CD14-positive monocyte (primary cell): Measurements from ENCODE around the gene WDR7. TPM values are rescaled to one million over a fixed set of nuclear protein-coding genes. Genes with fewer than 3 reads are reported as not detected.

Experiments
- DNase-seq, 3 donors: peaks; one replicate each; pipeline ENCODE4 v3.0.0-alpha.2; 2011 to 2022
- H2AFZ ChIP-seq: 2 replicates; pipeline ENCODE4 v1.6.0; 2012; ENCODE audit warnings: mild to moderate bottlenecking, low read depth, low read length, inconsistent platforms; ENCODE audit not compliant: insufficient read depth, poor library complexity, severe bottlenecking
- H3K27ac ChIP-seq, 2 donors: 1 replicate in 1 of 2; 2 replicates in 1 of 2; pipeline ENCODE4 v1.5.1; 2012 to 2013; ENCODE audit warnings: low read length in 2 of 2, control low read depth in 1 of 2, inconsistent platforms in 1 of 2, low read depth in 1 of 2, mild to moderate bottlenecking in 1 of 2
- H3K27me3 ChIP-seq, 2 donors: one replicate each; pipeline versions ENCODE4 v1.6.0 to v1.6.1; 2011 to 2013; ENCODE audit warnings: low read length in 2 of 2; ENCODE audit not compliant: control insufficient read depth in 2 of 2, insufficient read depth in 2 of 2
- H3K36me3 ChIP-seq, 2 donors: replicated peaks in 1 of 2; 1 replicate in 1 of 2; 2 replicates in 1 of 2; pipeline versions ENCODE4 v1.5.1 to v1.6.1; 2012 to 2013; ENCODE audit warnings: low read length in 2 of 2, control low read depth in 1 of 2, inconsistent platforms in 1 of 2, mild to moderate bottlenecking in 1 of 2; ENCODE audit not compliant: insufficient read depth in 2 of 2, control insufficient read depth in 1 of 2
- H3K4me1 ChIP-seq, 2 donors: 1 replicate in 1 of 2; 2 replicates in 1 of 2; pipeline versions ENCODE4 v1.5.1 to v1.6.1; 2012 to 2013; ENCODE audit warnings: low read length in 2 of 2, control low read depth in 1 of 2, inconsistent platforms in 1 of 2, mild to moderate bottlenecking in 1 of 2, moderate library complexity in 1 of 2; ENCODE audit not compliant: insufficient read depth in 2 of 2, control insufficient read depth in 1 of 2
- H3K4me2 ChIP-seq: replicated peaks from 2 replicates; pipeline ENCODE3; 2012; ENCODE audit warnings: low read length, moderate library complexity, mild to moderate bottlenecking; ENCODE audit not compliant: poor library complexity, severe bottlenecking; ENCODE audit errors: extremely low read depth
- H3K4me3 ChIP-seq, 3 experiments: fragments of 200-600 bp in 1 of 3; sonication (generic) in 1 of 3; replicated peaks in 1 of 3; 1 replicate in 2 of 3; 2 replicates in 1 of 3; pipeline ENCODE4 v1.5.1; 2011 to 2013; ENCODE audit warnings: low read length in 3 of 3, mild to moderate bottlenecking in 3 of 3, control low read depth in 2 of 3, low read depth in 2 of 3, inconsistent platforms in 1 of 3, moderate library complexity in 1 of 3
- H3K79me2 ChIP-seq: 2 replicates; pipeline ENCODE4 v1.6.0; 2012; ENCODE audit warnings: mild to moderate bottlenecking, control low read depth, inconsistent platforms, low read length, moderate library complexity; ENCODE audit not compliant: insufficient read depth
- H3K9ac ChIP-seq: 2 replicates; pipeline ENCODE4 v1.6.0; 2017; ENCODE audit warnings: low read length, mild to moderate bottlenecking; ENCODE audit not compliant: insufficient read depth, poor library complexity, severe bottlenecking
- H3K9me3 ChIP-seq, 2 donors: replicated peaks in 1 of 2; 1 replicate in 1 of 2; 2 replicates in 1 of 2; pipeline versions ENCODE4 v1.5.1 to v1.6.1; 2012 to 2013; ENCODE audit warnings: low read length in 2 of 2, control low read depth in 1 of 2; ENCODE audit not compliant: control insufficient read depth in 1 of 2, insufficient read depth in 1 of 2
- H4K20me1 ChIP-seq: 2 replicates; pipeline ENCODE4 v1.6.0; 2012; ENCODE audit warnings: mild to moderate bottlenecking, low read length, control low read depth, moderate library complexity; ENCODE audit not compliant: insufficient read depth
- H3K27ac Mint-ChIP-seq, 7 donors: one replicate each; pipeline ENCODE4 v1.8.0; 2020; ENCODE audit warnings: mild to moderate bottlenecking in 7 of 7, mixed read lengths in 7 of 7, moderate library complexity in 6 of 7, inconsistent platforms in 2 of 7
- H3K27me3 Mint-ChIP-seq, 3 donors: one replicate each; pipeline ENCODE4 v1.8.0; 2021 to 2022; ENCODE audit warnings: low read depth in 3 of 3, mild to moderate bottlenecking in 3 of 3, mixed read lengths in 3 of 3, moderate library complexity in 3 of 3, inconsistent platforms in 1 of 3
- H3K36me3 Mint-ChIP-seq, 2 donors: one replicate each; pipeline ENCODE4 v1.8.0; 2020; ENCODE audit warnings: mixed read lengths in 2 of 2, inconsistent platforms in 1 of 2, mild to moderate bottlenecking in 1 of 2
- H3K4me1 Mint-ChIP-seq: one replicate; pipeline ENCODE4 v1.8.0; 2020; ENCODE audit warnings: mild to moderate bottlenecking, mixed read lengths
- H3K4me3 Mint-ChIP-seq, 2 donors: one replicate each; pipeline ENCODE4 v1.8.0; 2020; ENCODE audit warnings: mild to moderate bottlenecking in 2 of 2, mixed read lengths in 2 of 2, moderate library complexity in 1 of 2
- H3K9me3 Mint-ChIP-seq, 7 donors: one replicate each; pipeline ENCODE4 v1.8.0; 2020 to 2022; ENCODE audit warnings: mixed read lengths in 7 of 7, mild to moderate bottlenecking in 6 of 7, moderate library complexity in 6 of 7, inconsistent platforms in 2 of 7
- WGBS: methylation state at CpG from one replicate; pipeline ENCODE4 v1.1.5; 2013; ENCODE audit warnings: missing lambda C conversion rate; ENCODE audit not compliant: insufficient coverage; 5-methylcytosine and 5-hydroxymethylcytosine counted together
- intact Hi-C, 2 donors: fragments of 100-400 bp; cut with micrococcal nuclease; formaldehyde crosslinking; loops; one replicate each; pipeline versions ENCODE4 v1.15.0 to v1.15.1; 2023
- polyA plus RNA-seq, 3 donors: library from polyadenylated mRNA; depleted of rRNA in 1 of 3; unstranded in 2 of 3; stranded (reverse) in 1 of 3; fragments of 300-500 nt in 2 of 3; fragments of >200 nt in 1 of 3; fragmentation: Illumina TruSeq in 2 of 3; gene quantifications; 1 replicate in 2 of 3; 2 replicates in 1 of 3; pipeline ENCODE4 v1.2.3, GENCODE V29; 2012 to 2021
- TF ChIP-seq, protein P1 (sequence below): fragments of 200-600 bp; IDR thresholded peaks from one replicate; pipeline ENCODE4 v1.8.0; 2022; ENCODE audit warnings: antibody characterized with exemption, mild to moderate bottlenecking

The WDR7 gene
- polyA plus RNA-seq, 3 donors, result 9.1 to 23.6 (median 9.5) TPM

- Mint-ChIP-seq H3K27me3 (peaks cover 0 to 3% (median 0%) of the 10 kb centered on the region in 3 donors), H3K4me1 (no peaks in the 10 kb centered on the region), H3K27ac (no peak overlapping the region), H3K9me3 (no peaks in the 10 kb centered on the region), H3K36me3 (peaks cover 6 to 8% of the 10 kb centered on the region in 2 donors), H3K4me3 (no peak overlapping the region)
- intact Hi-C loops, result no loop called here
- Histone ChIP-seq H3K9ac (no peak overlapping the region), H4K20me1 (no peaks in the 10 kb centered on the region), H3K9me3 (no peaks in the 10 kb centered on the region), H3K79me2 (no peaks in the 10 kb centered on the region), H3K36me3 (no peaks in the 10 kb centered on the region), H3K4me1 (no peaks in the 10 kb centered on the region), H3K4me3 (no peak overlapping the region), H3K27me3 (no peaks in the 10 kb centered on the region), H2AFZ (no peak overlapping the region), H3K4me2 (no peak overlapping the region), H3K27ac (no peak overlapping the region)
- TF ChIP-seq, protein P1, sequence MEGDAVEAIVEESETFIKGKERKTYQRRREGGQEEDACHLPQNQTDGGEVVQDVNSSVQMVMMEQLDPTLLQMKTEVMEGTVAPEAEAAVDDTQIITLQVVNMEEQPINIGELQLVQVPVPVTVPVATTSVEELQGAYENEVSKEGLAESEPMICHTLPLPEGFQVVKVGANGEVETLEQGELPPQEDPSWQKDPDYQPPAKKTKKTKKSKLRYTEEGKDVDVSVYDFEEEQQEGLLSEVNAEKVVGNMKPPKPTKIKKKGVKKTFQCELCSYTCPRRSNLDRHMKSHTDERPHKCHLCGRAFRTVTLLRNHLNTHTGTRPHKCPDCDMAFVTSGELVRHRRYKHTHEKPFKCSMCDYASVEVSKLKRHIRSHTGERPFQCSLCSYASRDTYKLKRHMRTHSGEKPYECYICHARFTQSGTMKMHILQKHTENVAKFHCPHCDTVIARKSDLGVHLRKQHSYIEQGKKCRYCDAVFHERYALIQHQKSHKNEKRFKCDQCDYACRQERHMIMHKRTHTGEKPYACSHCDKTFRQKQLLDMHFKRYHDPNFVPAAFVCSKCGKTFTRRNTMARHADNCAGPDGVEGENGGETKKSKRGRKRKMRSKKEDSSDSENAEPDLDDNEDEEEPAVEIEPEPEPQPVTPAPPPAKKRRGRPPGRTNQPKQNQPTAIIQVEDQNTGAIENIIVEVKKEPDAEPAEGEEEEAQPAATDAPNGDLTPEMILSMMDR, result no peak
- DNase-seq, result no peak
- WGBS, result no CpG with 5 or more reads among the region's 2 CpGs
Observed at GRCh38 chr18:56901919-56902318, 250.8 kb downstream of the WDR7 start.

GRCh38 chr18:56902653-56903052 lies 251.5 kb downstream of the WDR7 start:
- no peak overlapping the region for H3K4me2 ChIP-seq
- no peak for DNase-seq
- no peak overlapping the region for H3K9ac ChIP-seq
- H3K27me3 Mint-ChIP-seq, result peaks cover 0 to 3% (median 0%) of the 10 kb centered on the region in 3 donors
- H3K36me3 ChIP-seq, result no peaks in the 10 kb centered on the region
- no peaks in the 10 kb centered on the region for H3K9me3 Mint-ChIP-seq
- no peak overlapping the region for H3K27ac ChIP-seq
- H3K4me1 Mint-ChIP-seq, result no peaks in the 10 kb centered on the region
- H3K4me3 Mint-ChIP-seq, result no peak overlapping the region
- no peaks in the 10 kb centered on the region for H4K20me1 ChIP-seq
- no peaks in the 10 kb centered on the region for H3K27me3 ChIP-seq
- WGBS, result no CpG with 5 or more reads among the region's 3 CpGs
- H3K27ac Mint-ChIP-seq, result no peak overlapping the region
- intact Hi-C loops, result no loop called here
- H3K36me3 Mint-ChIP-seq, result peaks cover 8 to 9% of the 10 kb centered on the region in 2 donors
- H2AFZ ChIP-seq, result no peak overlapping the region
- no peaks in the 10 kb centered on the region for H3K4me1 ChIP-seq
- no peaks in the 10 kb centered on the region for H3K9me3 ChIP-seq
- TF ChIP-seq, protein P1, result no peak
- H3K4me3 ChIP-seq, result no peak overlapping the region
- no peaks in the 10 kb centered on the region for H3K79me2 ChIP-seq
